Measurements from ENCODE around the gene RAPGEF1.

- TF ChIP-seq REST (IDR thresholded peaks at IDR 0.05; ENCODE audit: unreplicated experiment) = no peak
- TF ChIP-seq CTCF (conservative IDR thresholded peaks at IDR 0.05; ENCODE audit: low read depth in 2 of 2) = no peak
- no peak for TF ChIP-seq POLR2AphosphoS5 (IDR thresholded peaks at IDR 0.05; ENCODE audit: low read depth)
- TF ChIP-seq ETS1 (IDR thresholded peaks at IDR 0.05) = no peak
- TF ChIP-seq CREB1 (CRISPR knock-in tag; IDR thresholded peaks at IDR 0.05; ENCODE audit: low read depth) = no peak
- TF ChIP-seq EZH2 (IDR thresholded peaks at IDR 0.05; ENCODE audit: low read depth, unreplicated experiment) = no peak
These were observed 4.4 kb upstream of the RAPGEF1 start for GRCh38 chr9:131744171-131744719.
